BLaER1 treated with 17β-estradiol and CSF1 and Interleukin-3, amounts not matched to agents 10 nM and 100 nM (cell line): ENCODE results near the gene FAM168B.
A peak's percentile ranks its signal among the peaks of the same experiment; 100 is the strongest.

Experiments used
- H3K27ac ChIP-seq, 11 experiments: shearing (Covaris generic); formaldehyde crosslinking; 2 replicates each; pipeline ENCODE4 v1.8.1; 2022
- H3K27me3 ChIP-seq, 11 experiments: shearing (Covaris generic); formaldehyde crosslinking; 2 replicates each; pipeline ENCODE4 v1.8.1; 2022
- H3K36me3 ChIP-seq, 11 experiments: shearing (Covaris generic); formaldehyde crosslinking; 2 replicates each; pipeline ENCODE4 v1.8.1; 2022
- H3K4me1 ChIP-seq, 10 experiments: shearing (Covaris generic); formaldehyde crosslinking; 2 replicates each; pipeline ENCODE4 v1.8.1; 2022
- H3K4me2 ChIP-seq, 11 experiments: shearing (Covaris generic); formaldehyde crosslinking; 2 replicates each; pipeline ENCODE4 v1.8.1; 2022
- H3K4me3 ChIP-seq, 10 experiments: shearing (Covaris generic); formaldehyde crosslinking; 2 replicates each; pipeline ENCODE4 v1.8.1; 2022
- H3K9ac ChIP-seq, 11 experiments: shearing (Covaris generic); formaldehyde crosslinking; 2 replicates each; pipeline ENCODE4 v1.8.1; 2022
- H3K9me3 ChIP-seq, 11 experiments: shearing (Covaris generic); formaldehyde crosslinking; replicated peaks in 1 of 11; 2 replicates each; pipeline ENCODE4 v1.8.1; 2022
- H4K20me1 ChIP-seq, 11 experiments: shearing (Covaris generic); formaldehyde crosslinking; 2 replicates each; pipeline ENCODE4 v1.8.1; 2022
- Cebpa-rat ChIP-seq, 11 experiments: shearing (Covaris generic); IDR thresholded peaks; 2 replicates each; pipeline ENCODE4 v1.8.1; 2022

Gene FAM168B

GRCh38 chr2:131030478-131030971 lies 62.7 kb downstream of the FAM168B start:
- peak overlapping the region in 9 of 11 experiments; percentile 14 to 64 (median 45); a peak in 16 of 22 replicates for H3K4me2 ChIP-seq

DNA sequence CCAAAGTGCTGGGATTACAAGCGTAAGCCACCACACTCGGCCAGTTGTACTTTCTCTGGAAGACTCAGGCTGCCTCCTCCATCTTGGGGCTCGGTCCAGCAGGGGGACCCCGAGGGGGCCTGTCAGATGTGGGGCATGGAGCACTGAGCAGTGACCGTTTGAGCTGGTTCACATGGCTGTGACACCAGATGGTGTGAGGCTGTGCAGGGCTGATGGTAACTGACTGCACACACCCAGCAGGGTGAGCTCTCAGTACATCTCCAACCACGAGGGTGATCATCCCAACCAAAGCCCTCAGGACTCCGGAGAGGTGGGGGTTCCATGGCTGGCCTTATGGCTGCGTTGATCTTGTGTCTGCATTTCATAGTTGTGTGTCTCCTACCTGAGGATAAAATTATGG lies 63.4 kb downstream of the FAM168B start:
- H3K4me3 ChIP-seq, result no peak overlapping the region
- H3K9me3 ChIP-seq, result peaks cover 5 to 16% (median 9%) of the 10 kb centered on the region in 11 experiments; a peak in 18 of 22 replicates
- no peak overlapping the region for H3K9ac ChIP-seq
- H4K20me1 ChIP-seq, result peaks cover 0 to 5% (median 0%) of the 10 kb centered on the region in 11 experiments; a peak in 1 of 22 replicates
- peak overlapping the region in 7 of 11 experiments; percentile 14 to 64 (median 48); a peak in 11 of 22 replicates for H3K4me2 ChIP-seq
- H3K27ac ChIP-seq, result no peak overlapping the region
- no peaks in the 10 kb centered on the region for H3K36me3 ChIP-seq
- H3K4me1 ChIP-seq, result peaks cover 0 to 12% (median 10%) of the 10 kb centered on the region in 10 experiments; a peak in 13 of 20 replicates
- no peak for TF ChIP-seq Cebpa-rat (IDR thresholded peaks at IDR 0.05)
- no peaks in the 10 kb centered on the region for H3K27me3 ChIP-seq

More at GRCh38 chr2:131030478-131030971, 62.7 kb downstream of the FAM168B start:
- H3K27ac ChIP-seq, result no peak overlapping the region
- H3K4me3 ChIP-seq, result no peak overlapping the region
- peak overlapping the region in 3 of 11 experiments; percentile 4 to 47 (median 18); a peak in 1 of 22 replicates for H3K9ac ChIP-seq
- H3K4me1 ChIP-seq, result peaks cover 0 to 12% (median 10%) of the 10 kb centered on the region in 10 experiments; a peak in 13 of 20 replicates
- H3K36me3 ChIP-seq, result no peaks in the 10 kb centered on the region
- no peak for TF ChIP-seq Cebpa-rat (IDR thresholded peaks at IDR 0.05)
- peaks cover 5 to 16% (median 9%) of the 10 kb centered on the region in 11 experiments; a peak in 18 of 22 replicates for H3K9me3 ChIP-seq
- H3K27me3 ChIP-seq, result no peaks in the 10 kb centered on the region
- H4K20me1 ChIP-seq, result peaks cover 0 to 5% (median 0%) of the 10 kb centered on the region in 11 experiments; a peak in 1 of 22 replicates

- Histone ChIP-seq H3K4me2 (no peak overlapping the region), H3K9ac (no peak overlapping the region), H4K20me1 (no peaks in the 10 kb centered on the region), H3K27me3 (no peaks in the 10 kb centered on the region), H3K27ac (no peak overlapping the region), H3K4me1 (peaks cover 0 to 12% (median 10%) of the 10 kb centered on the region in 10 experiments; a peak in 13 of 20 replicates), H3K4me3 (no peak overlapping the region), H3K9me3 (peaks cover 5 to 16% (median 9%) of the 10 kb centered on the region in 11 experiments; a peak in 18 of 22 replicates), H3K36me3 (no peaks in the 10 kb centered on the region)
- no peak for TF ChIP-seq Cebpa-rat (IDR thresholded peaks at IDR 0.05)
Measured at GRCh38 chr2:131027566-131028528, 65.4 kb downstream of the FAM168B start.

- H3K4me3 ChIP-seq, result no peak overlapping the region
Measured at GRCh38 chr2:131026919-131027318, 66.3 kb downstream of the FAM168B start.

DNA sequence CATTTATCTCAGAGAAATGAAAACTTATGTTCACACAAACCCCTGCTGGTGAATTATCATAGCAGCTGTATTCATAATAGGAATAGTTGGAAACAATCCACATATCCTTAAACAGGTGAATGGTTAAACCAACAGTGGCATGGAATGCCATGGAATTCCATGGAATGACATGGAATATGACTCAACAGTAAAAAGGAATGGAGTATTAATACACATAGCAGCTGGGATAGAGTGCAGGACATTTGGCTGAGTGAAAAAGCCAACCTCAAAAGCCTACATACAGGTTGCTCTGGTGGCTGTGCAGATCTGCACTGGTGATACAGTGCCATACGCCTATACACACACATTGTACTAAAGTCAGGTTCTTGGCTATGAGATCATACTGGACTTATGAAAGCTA lies 69.5 kb downstream of the FAM168B start:
- TF ChIP-seq Cebpa-rat (IDR thresholded peaks at IDR 0.05), result no peak
- Histone ChIP-seq H3K9me3 (peaks cover 5 to 16% (median 11%) of the 10 kb centered on the region in 11 experiments; a peak in 18 of 22 replicates), H3K27ac (no peak overlapping the region), H3K4me1 (no peaks in the 10 kb centered on the region), H3K27me3 (no peaks in the 10 kb centered on the region), H3K9ac (no peak overlapping the region), H3K4me2 (no peak overlapping the region), H3K36me3 (no peaks in the 10 kb centered on the region), H3K4me3 (no peak overlapping the region), H4K20me1 (no peaks in the 10 kb centered on the region)

More at GRCh38 chr2:131026919-131027318, 66.3 kb downstream of the FAM168B start:
- peak in 1 of 11 experiments; percentile 46; a peak in 1 of 22 replicates for TF ChIP-seq Cebpa-rat (IDR thresholded peaks at IDR 0.05)
- Histone ChIP-seq H3K36me3 (no peaks in the 10 kb centered on the region), H4K20me1 (no peaks in the 10 kb centered on the region), H3K27me3 (no peaks in the 10 kb centered on the region), H3K4me1 (peaks cover 0 to 12% (median 10%) of the 10 kb centered on the region in 10 experiments; a peak in 13 of 20 replicates), H3K4me2 (no peak overlapping the region), H3K9me3 (peaks cover 5 to 16% (median 9%) of the 10 kb centered on the region in 11 experiments; a peak in 18 of 22 replicates), H3K9ac (no peak overlapping the region), H3K27ac (no peak overlapping the region)

DNA sequence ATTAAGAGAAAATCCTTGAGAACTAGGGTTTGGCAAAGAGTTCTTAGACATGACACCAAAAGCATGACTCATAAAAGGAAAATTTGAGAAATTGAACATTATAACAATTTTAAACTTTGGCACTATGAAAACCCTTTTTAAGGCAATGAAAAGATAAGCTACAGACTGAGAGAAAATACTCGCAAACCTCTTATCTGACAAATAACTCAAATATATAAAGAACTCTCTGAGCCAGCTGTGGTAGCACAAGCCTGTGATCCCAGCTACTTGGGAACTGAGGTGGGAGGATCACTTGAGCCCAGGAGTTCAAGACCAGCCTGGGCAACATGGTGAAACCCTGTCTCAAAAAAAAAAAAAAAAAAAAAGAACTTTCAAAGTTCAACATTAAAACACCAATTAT lies 70.5 kb downstream of the FAM168B start:
- Histone ChIP-seq H3K27ac (no peak overlapping the region), H3K4me3 (no peak overlapping the region), H4K20me1 (no peaks in the 10 kb centered on the region), H3K4me1 (no peaks in the 10 kb centered on the region), H3K36me3 (no peaks in the 10 kb centered on the region), H3K9me3 (peaks cover 3 to 11% (median 4%) of the 10 kb centered on the region in 11 experiments; a peak in 18 of 22 replicates), H3K9ac (no peak overlapping the region), H3K4me2 (no peak overlapping the region), H3K27me3 (no peaks in the 10 kb centered on the region)
- no peak for TF ChIP-seq Cebpa-rat (IDR thresholded peaks at IDR 0.05)

GRCh38 chr2:131016826-131017741 lies 76.2 kb downstream of the FAM168B start:
- Histone ChIP-seq H3K9me3 (0 out of 22 replicates have a peak, but pooled peaks cover 0 to 4% (median 0%) of the 10 kb centered on the region in 11 experiments), H3K4me1 (peaks cover 0 to 12% (median 0%) of the 10 kb centered on the region in 10 experiments; a peak in 2 of 20 replicates), H3K9ac (no peak overlapping the region), H3K36me3 (no peaks in the 10 kb centered on the region), H3K4me3 (no peak overlapping the region), H3K4me2 (0 out of 22 replicates have a peak overlapping the region, but pooled peaks of 1 of the 11 experiments have one; percentile 10), H4K20me1 (no peaks in the 10 kb centered on the region), H3K27ac (no peak overlapping the region), H3K27me3 (no peaks in the 10 kb centered on the region)
- TF ChIP-seq Cebpa-rat (IDR thresholded peaks at IDR 0.05), result no peak

- Histone ChIP-seq H3K36me3 (no peaks in the 10 kb centered on the region), H3K27me3 (no peaks in the 10 kb centered on the region), H3K9me3 (no peaks in the 10 kb centered on the region), H4K20me1 (no peaks in the 10 kb centered on the region), H3K27ac (no peak overlapping the region), H3K4me2 (no peak overlapping the region), H3K4me1 (peaks cover 0 to 15% (median 2%) of the 10 kb centered on the region in 10 experiments; a peak in 6 of 20 replicates), H3K9ac (no peak overlapping the region), H3K4me3 (no peak overlapping the region)
- TF ChIP-seq Cebpa-rat (IDR thresholded peaks at IDR 0.05), result no peak
Measured at GRCh38 chr2:131015764-131016163, 77.5 kb downstream of the FAM168B start.
